Adrenal gland (tissue), 12 donors: ENCODE measurements around the gene HEPN1. TPM values are rescaled to one million over a fixed set of nuclear protein-coding genes. Genes with fewer than 3 reads are reported as not detected.

ENCODE experiments used
- DNase-seq, 7 donors: peaks; one replicate each; pipeline ENCODE4 v3.0.0-alpha.2; 2019 to 2020
- H3K27ac ChIP-seq, 5 donors: fragments of 200-600 bp; sonication (generic) in 4 of 5; 1 replicate in 3 of 5; 2 replicates in 2 of 5; pipeline versions ENCODE4 v1.5.1 to v1.8.0; 2016 to 2020; ENCODE audit warnings: mild to moderate bottlenecking in 1 of 5
- H3K27me3 ChIP-seq: fragments of 200-600 bp; 2 replicates; pipeline ENCODE4 v1.8.0; 2021
- H3K36me3 ChIP-seq, 2 donors: fragments of 200-600 bp; replicated peaks in 1 of 2; 1 replicate in 1 of 2; 2 replicates in 1 of 2; pipeline versions ENCODE4 v1.5.1 to v1.8.0; 2018 to 2022
- H3K4me1 ChIP-seq, 2 donors: fragments of 200-600 bp; replicated peaks in 1 of 2; 1 replicate in 1 of 2; 2 replicates in 1 of 2; pipeline versions ENCODE4 v1.5.1 to v1.8.0; 2018 to 2021
- H3K4me3 ChIP-seq, 4 donors: fragments of 200-600 bp; sonication (generic) in 3 of 4; one replicate each; pipeline ENCODE4 v1.5.1; 2016 to 2018
- H3K9me3 ChIP-seq, 3 donors: fragments of 200-600 bp; sonication (generic) in 1 of 3; replicated peaks in 1 of 3; 1 replicate in 2 of 3; 2 replicates in 1 of 3; pipeline versions ENCODE4 v1.5.1 to v1.8.0; 2016 to 2021
- POLR2A ChIP-seq, 2 donors: fragments of 450-650 bp; IDR thresholded peaks; one replicate each; pipeline ENCODE4 v1.6.1; 2017; ENCODE audit warnings: antibody characterized with exemption in 2 of 2, mild to moderate bottlenecking in 2 of 2, moderate library complexity in 1 of 2
- WGBS, 4 donors: extraction: QIAGEN DNeasy Blood & Tissue Kit in 2 of 4; methylation state at CpG; one replicate each; pipeline versions ENCODE4 v1.1.5 to v1.1.7; 2013 to 2017; 5-methylcytosine and 5-hydroxymethylcytosine counted together
- intact Hi-C, 2 donors: fragments of 100-400 bp; cut with DNase I; formaldehyde crosslinking; loops; one replicate each; pipeline versions ENCODE4 v1.14.1 to v1.15.0; 2022 to 2023
- polyA plus RNA-seq, 3 donors: library from polyadenylated mRNA; stranded (reverse); fragments of 200-250 nt in 2 of 3; fragments of 350-450 nt in 1 of 3; fragmentation: Illumina TruSeq in 1 of 3; extraction: RNeasy Lipid Tissue Mini Kit (QIAGEN cat#74804) in 1 of 3; gene quantifications; one replicate each; pipeline ENCODE4 v1.2.3, GENCODE V29; 2013 to 2014
- total RNA-seq, 9 donors: library from RNA; depleted of rRNA in 4 of 9; stranded (reverse); fragments of >200 nt in 4 of 9; fragments of 120-200 nt in 1 of 9; fragmentation: NEBNext Ultra II Directional in 1 of 9; extraction: Animal tissue kit (Norgen Biotek cat#: 25700) in 1 of 9; gene quantifications; one replicate each; pipeline versions ENCODE4 v1.1.0 to v1.2.4, GENCODE V29; 2013 to 2023
- TF ChIP-seq, protein P1 (sequence below), 6 experiments: fragments of 450-650 bp in 4 of 6; fragments of 200-600 bp in 2 of 6; sonication (generic) in 1 of 6; IDR thresholded peaks; 1 replicate in 5 of 6; 2 replicates in 1 of 6; pipeline versions ENCODE4 v1.5.1 to v1.8.0; 2016 to 2021; ENCODE audit warnings: antibody characterized with exemption in 6 of 6, mild to moderate bottlenecking in 2 of 6, moderate library complexity in 1 of 6
- donor health status: healthy with polysubstance abuse.
- donor health status: Bipolar disorder and iron deficiency.
- donor health status: DM: yes; HTN: yes; CAD: no.
- donor health status: DM: no; HTN: no; CAD: no.
- donor health status: DM: no; HTN: no; CAD: no.
- donor health status: DM: yes; HTN: yes; CAD: no.

The HEPN1 gene
- total and polyA plus RNA-seq, 12 donors = 0.07 to 0.28 TPM; not detected in 10

DNA sequence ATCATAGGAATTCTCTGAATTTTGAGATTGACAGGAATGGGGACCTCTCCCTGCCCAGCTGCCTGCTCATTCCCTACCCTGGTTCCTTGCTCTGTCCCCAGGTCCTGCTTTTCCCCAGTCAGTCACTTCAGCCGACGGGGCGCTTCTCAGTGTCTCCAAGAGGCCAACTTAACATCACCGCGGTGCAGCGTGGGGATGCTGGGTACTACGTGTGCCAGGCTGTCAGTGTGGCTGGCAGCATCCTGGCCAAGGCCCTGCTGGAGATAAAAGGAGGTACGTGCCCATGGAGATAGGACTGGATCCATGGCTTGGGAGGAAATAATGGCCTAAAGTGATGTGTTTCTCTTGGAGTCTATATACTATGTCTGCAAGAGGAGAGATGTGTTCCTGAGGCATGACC lies 46.8 kb upstream of the HEPN1 start:
- 41 to 51% (median 42%) methylated on average over 8 of the region's 8 CpGs for WGBS, 4 donors
- intact Hi-C loops = no loop called here

DNA sequence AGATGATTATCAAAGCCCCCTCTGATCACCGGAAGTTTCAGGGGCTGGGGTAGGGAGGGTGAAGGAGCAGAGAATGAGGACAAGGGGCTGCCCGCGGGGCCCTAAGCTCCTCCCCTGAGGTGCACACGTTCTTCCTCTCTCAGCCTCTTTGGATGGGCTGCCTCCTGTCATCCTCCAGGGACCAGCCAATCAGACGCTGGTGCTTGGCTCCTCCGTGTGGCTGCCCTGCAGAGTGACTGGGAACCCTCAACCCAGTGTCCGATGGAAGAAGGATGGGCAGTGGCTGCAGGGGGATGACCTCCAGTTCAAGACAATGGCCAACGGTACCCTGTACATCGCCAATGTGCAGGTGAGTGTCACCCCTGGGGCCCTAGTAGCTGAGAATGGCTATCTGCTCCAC lies 46.3 kb upstream of the HEPN1 start:
- H3K4me1 ChIP-seq = peaks cover 7 to 14% of the 10 kb centered on the region in 2 donors
- peaks cover 45% of the 10 kb centered on the region for H3K27me3 ChIP-seq
- TF ChIP-seq POLR2A (IDR thresholded peaks at IDR 0.05) = no peak
- TF ChIP-seq, protein P1, sequence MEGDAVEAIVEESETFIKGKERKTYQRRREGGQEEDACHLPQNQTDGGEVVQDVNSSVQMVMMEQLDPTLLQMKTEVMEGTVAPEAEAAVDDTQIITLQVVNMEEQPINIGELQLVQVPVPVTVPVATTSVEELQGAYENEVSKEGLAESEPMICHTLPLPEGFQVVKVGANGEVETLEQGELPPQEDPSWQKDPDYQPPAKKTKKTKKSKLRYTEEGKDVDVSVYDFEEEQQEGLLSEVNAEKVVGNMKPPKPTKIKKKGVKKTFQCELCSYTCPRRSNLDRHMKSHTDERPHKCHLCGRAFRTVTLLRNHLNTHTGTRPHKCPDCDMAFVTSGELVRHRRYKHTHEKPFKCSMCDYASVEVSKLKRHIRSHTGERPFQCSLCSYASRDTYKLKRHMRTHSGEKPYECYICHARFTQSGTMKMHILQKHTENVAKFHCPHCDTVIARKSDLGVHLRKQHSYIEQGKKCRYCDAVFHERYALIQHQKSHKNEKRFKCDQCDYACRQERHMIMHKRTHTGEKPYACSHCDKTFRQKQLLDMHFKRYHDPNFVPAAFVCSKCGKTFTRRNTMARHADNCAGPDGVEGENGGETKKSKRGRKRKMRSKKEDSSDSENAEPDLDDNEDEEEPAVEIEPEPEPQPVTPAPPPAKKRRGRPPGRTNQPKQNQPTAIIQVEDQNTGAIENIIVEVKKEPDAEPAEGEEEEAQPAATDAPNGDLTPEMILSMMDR (IDR thresholded peaks at IDR 0.05) = no peak
- no peak overlapping the region for H3K4me3 ChIP-seq
- WGBS, 4 donors = 20 to 30% (median 27%) methylated on average over 2 to 9 of the region's 9 CpGs
- no peaks in the 10 kb centered on the region for H3K9me3 ChIP-seq
- intact Hi-C loops = no loop called here
- no peak for DNase-seq
- H3K36me3 ChIP-seq = no peaks in the 10 kb centered on the region
- no peak overlapping the region for H3K27ac ChIP-seq

More for the DNA sequence above, 46.8 kb upstream of the HEPN1 start:
- H3K4me3 ChIP-seq = no peak overlapping the region
- peaks cover 7 to 14% of the 10 kb centered on the region in 2 donors for H3K4me1 ChIP-seq
- TF ChIP-seq, protein P1 (IDR thresholded peaks at IDR 0.05) = no peak
- TF ChIP-seq POLR2A (IDR thresholded peaks at IDR 0.05) = no peak
- H3K9me3 ChIP-seq = no peaks in the 10 kb centered on the region
- H3K36me3 ChIP-seq = no peaks in the 10 kb centered on the region
- no peak overlapping the region for H3K27ac ChIP-seq
- peaks cover 48% of the 10 kb centered on the region for H3K27me3 ChIP-seq
- DNase-seq = no peak

DNA sequence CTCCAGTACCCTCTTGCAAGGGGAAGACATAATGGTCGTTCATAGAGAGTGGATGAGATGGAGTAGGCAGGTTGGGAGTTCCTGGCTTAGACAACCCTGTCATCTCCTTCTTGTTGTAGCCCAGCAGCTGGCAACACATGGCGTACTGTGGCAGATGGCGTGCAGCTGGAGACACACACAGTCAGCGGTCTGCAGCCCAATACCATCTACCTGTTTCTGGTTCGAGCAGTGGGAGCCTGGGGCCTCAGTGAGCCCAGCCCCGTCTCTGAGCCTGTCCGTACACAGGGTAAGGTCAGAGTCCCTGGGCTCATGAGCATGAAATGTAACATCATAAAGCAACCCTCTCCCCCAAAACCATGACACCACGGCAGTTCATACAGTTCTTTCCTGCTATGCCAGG lies 45.1 kb upstream of the HEPN1 start:
- no peaks in the 10 kb centered on the region for H3K36me3 ChIP-seq
- no peak overlapping the region for H3K27ac ChIP-seq
- TF ChIP-seq POLR2A (IDR thresholded peaks at IDR 0.05) = no peak
- TF ChIP-seq, protein P1 (IDR thresholded peaks at IDR 0.05) = no peak
- no peak overlapping the region for H3K4me3 ChIP-seq
- H3K27me3 ChIP-seq = peaks cover 33% of the 10 kb centered on the region
- DNase-seq = no peak
- peaks cover 5 to 14% of the 10 kb centered on the region in 2 donors for H3K4me1 ChIP-seq
- no peaks in the 10 kb centered on the region for H3K9me3 ChIP-seq
- intact Hi-C loops = no loop called here
- WGBS, 4 donors = 78 to 97% (median 89%) methylated on average over 8 of the region's 8 CpGs

DNA sequence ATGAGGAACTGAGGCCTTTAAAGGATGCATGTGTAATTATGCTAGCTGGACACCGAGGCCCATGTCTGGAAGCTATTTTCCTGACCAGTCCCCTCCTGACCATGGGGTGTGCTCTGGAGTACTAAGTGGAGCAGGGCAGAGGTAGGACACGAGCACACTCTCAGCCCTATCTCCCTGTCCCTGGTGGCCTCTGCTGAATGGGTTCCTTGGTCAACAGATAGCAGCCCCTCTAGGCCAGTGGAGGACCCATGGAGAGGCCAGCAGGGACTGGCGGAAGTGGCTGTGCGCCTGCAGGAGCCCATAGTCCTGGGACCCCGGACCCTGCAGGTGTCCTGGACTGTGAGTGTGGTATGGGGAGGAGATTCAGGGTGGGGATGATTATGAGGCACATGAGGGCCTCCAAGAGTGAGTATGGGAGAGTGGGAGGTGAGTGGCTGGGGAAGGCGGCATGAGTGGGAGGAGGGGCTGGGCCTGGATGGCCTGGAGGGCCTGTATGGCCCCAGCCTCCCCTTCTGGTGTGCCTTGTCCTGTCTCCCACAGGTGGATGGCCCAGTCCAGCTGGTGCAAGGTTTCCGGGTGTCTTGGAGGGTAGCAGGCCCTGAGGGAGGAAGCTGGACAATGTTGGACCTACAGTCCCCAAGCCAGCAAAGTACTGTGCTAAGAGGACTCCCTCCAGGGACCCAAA lies 44.3 kb upstream of the HEPN1 start:
- Histone ChIP-seq H3K36me3 (no peaks in the 10 kb centered on the region), H3K9me3 (no peaks in the 10 kb centered on the region), H3K4me1 (peaks cover 4 to 14% of the 10 kb centered on the region in 2 donors), H3K27me3 (peaks cover 25% of the 10 kb centered on the region), H3K27ac (no peak overlapping the region), H3K4me3 (no peak overlapping the region)
- 94 to 99% (median 97%) methylated on average over 5 to 7 of the region's 7 CpGs for WGBS, 4 donors
- TF ChIP-seq, protein P1 (IDR thresholded peaks at IDR 0.05) = no peak
- no peak for TF ChIP-seq POLR2A (IDR thresholded peaks at IDR 0.05)
- peak in 1 of 7 donors; percentile 47 for DNase-seq
- intact Hi-C loops = no loop called here
